CD4-positive, alpha-beta T cell (primary cell): Measurements from ENCODE around the gene NDUFB8. TPM values are rescaled to one million over a fixed set of nuclear protein-coding genes. Genes with fewer than 3 reads are reported as not detected.
A peak's percentile ranks its signal among the peaks of the same experiment; 100 is the strongest.

ENCODE experiments used
- ATAC-seq: fragments of 200-7000 bp; cut with Tn5 transposase; one replicate; pipeline ENCODE4 v1.10.0; 2022; ENCODE audit warnings: mild to moderate bottlenecking; ENCODE audit not compliant: poor library complexity
- CTCF ChIA-PET: fragments of 350-600 bp; sonication (Branson Sonifier 250); formaldehyde crosslinking; loops from one replicate; lab custom pipeline; 2021; ENCODE audit warnings: antibody characterized with exemption, inconsistent platforms; lab: Charles Lee
- POLR2A ChIA-PET: fragments of 350-600 bp; sonication (Branson Sonifier 250); formaldehyde crosslinking; loops from one replicate; lab custom pipeline; 2021; ENCODE audit warnings: antibody characterized with exemption, inconsistent platforms; lab: Charles Lee
- DNase-seq, 14 experiments: peaks; one replicate each; pipeline ENCODE4 v3.0.0-alpha.2; 2013 to 2020; ENCODE audit warnings: mixed read lengths in 2 of 14
- H3K27ac ChIP-seq, 2 donors: one replicate each; pipeline versions ENCODE4 v1.5.1 to v1.7.0; 2013; ENCODE audit warnings: low read length in 2 of 2, low read depth in 1 of 2, mild to moderate bottlenecking in 1 of 2
- H3K27me3 ChIP-seq, 2 experiments: 1 replicate in 1 of 2; 2 replicates in 1 of 2; pipeline versions ENCODE4 v1.6.1 to v1.7.0; 2013; ENCODE audit warnings: low read length in 2 of 2, control low read depth in 1 of 2, mild to moderate bottlenecking in 1 of 2, moderate library complexity in 1 of 2; ENCODE audit not compliant: insufficient read depth in 2 of 2, control insufficient read depth in 1 of 2
- H3K36me3 ChIP-seq: one replicate; pipeline ENCODE4 v1.6.1; 2013; ENCODE audit warnings: low read length, control low read depth; ENCODE audit not compliant: insufficient read depth
- H3K4me1 ChIP-seq: one replicate; pipeline ENCODE4 v1.6.1; 2013; ENCODE audit warnings: low read length, control low read depth; ENCODE audit not compliant: insufficient read depth
- H3K4me3 ChIP-seq: one replicate; pipeline ENCODE4 v1.5.1; 2013; ENCODE audit warnings: mild to moderate bottlenecking, low read length, moderate library complexity
- H3K9me3 ChIP-seq, 2 experiments: 1 replicate in 1 of 2; 2 replicates in 1 of 2; pipeline versions ENCODE4 v1.6.1 to v1.7.0; 2013; ENCODE audit warnings: low read length in 2 of 2, mild to moderate bottlenecking in 2 of 2, control low read depth in 1 of 2, moderate library complexity in 1 of 2; ENCODE audit not compliant: control insufficient read depth in 1 of 2, insufficient read depth in 1 of 2
- H3K27ac Mint-ChIP-seq: one replicate; pipeline ENCODE4 v1.8.0; 2020; ENCODE audit warnings: mixed read lengths
- H3K27me3 Mint-ChIP-seq: one replicate; pipeline ENCODE4 v1.8.0; 2021; ENCODE audit warnings: mixed read lengths
- H3K36me3 Mint-ChIP-seq: one replicate; pipeline ENCODE4 v1.8.0; 2021; ENCODE audit warnings: low read depth, mixed read lengths
- H3K4me1 Mint-ChIP-seq: one replicate; pipeline ENCODE4 v1.8.0; 2021; ENCODE audit warnings: low read depth, mixed read lengths
- H3K4me3 Mint-ChIP-seq: one replicate; pipeline ENCODE4 v1.8.0; 2020; ENCODE audit warnings: mild to moderate bottlenecking, mixed read lengths
- H3K9me3 Mint-ChIP-seq: one replicate; pipeline ENCODE4 v1.8.0; 2020; ENCODE audit warnings: mixed read lengths
- CTCF ChIP-seq: fragments of 200-600 bp; IDR thresholded peaks from one replicate; pipeline ENCODE4 v1.8.0; 2022; ENCODE audit warnings: antibody characterized with exemption, mild to moderate bottlenecking
- intact Hi-C, 2 experiments: fragments of 100-400 bp; cut with DNase I in 1 of 2; cut with micrococcal nuclease in 1 of 2; formaldehyde crosslinking; loops; one replicate each; pipeline versions ENCODE4 v1.15.1 to v1.9.0; 2023 to 2025; cut with DNase I, micrococcal nuclease
- total RNA-seq, 174 experiments: library from RNA in 2 of 174; stranded (reverse) in 2 of 174; gene quantifications; one replicate each; pipeline ENCODE4 v1.2.3 and lab custom pipeline; 2021 to 2026

NDUFB8 gene
- total RNA-seq, 2 experiments from 2014 or later = 155 to 173 TPM

- Mint-ChIP-seq H3K27ac (no peak overlapping the region), H3K4me3 (peak overlapping the region; percentile 17), H3K36me3 (peaks cover 18% of the 10 kb centered on the region), H3K27me3 (peaks cover 32% of the 10 kb centered on the region), H3K4me1 (peaks cover 23% of the 10 kb centered on the region), H3K9me3 (no peaks in the 10 kb centered on the region)
- CTCF ChIA-PET = interaction anchor here (1.5 to 1.7 kb wide), 3 partner anchors 16 to 183 kb away, joined by 3 to 11 read pairs (median 7); no protein-coding TSS in a partner anchor
- DNase-seq (no peak), ATAC-seq (no peak)
- peaks cover 0 to 9% of the 10 kb centered on the region in 2 experiments for H3K9me3 ChIP-seq
- TF ChIP-seq CTCF = no peak
- peaks cover 5% of the 10 kb centered on the region for H3K36me3 ChIP-seq
- H3K27ac ChIP-seq = no peak overlapping the region
- peaks cover 21% of the 10 kb centered on the region for H3K4me1 ChIP-seq
- intact Hi-C loops = loop anchor here (5.0 kb wide), 4 partner anchors 166 to 371 kb away; no protein-coding TSS in a partner anchor
- POLR2A ChIA-PET = interaction anchor here (2.6 kb wide), 1 partner anchor 25 kb away, joined by 10 read pairs; the partner anchor contains the start of gene HIF1AN
- H3K4me3 ChIP-seq = no peak overlapping the region
- H3K27me3 ChIP-seq = peaks cover 0 to 15% of the 10 kb centered on the region in 2 experiments
Measured at GRCh38 chr10:100561005-100561404, 31.3 kb upstream of the NDUFB8 start.

- H3K27ac ChIP-seq = no peak overlapping the region
- Mint-ChIP-seq H3K27me3 (peaks cover 32% of the 10 kb centered on the region), H3K27ac (no peak overlapping the region), H3K36me3 (peaks cover 26% of the 10 kb centered on the region), H3K9me3 (no peaks in the 10 kb centered on the region), H3K4me3 (no peak overlapping the region), H3K4me1 (peaks cover 23% of the 10 kb centered on the region)
- intact Hi-C loops = loop anchor here (5.0 kb wide), 4 partner anchors 167 to 372 kb away; no protein-coding TSS in a partner anchor
- H3K4me3 ChIP-seq = no peak overlapping the region
- peaks cover 0 to 9% of the 10 kb centered on the region in 2 experiments for H3K9me3 ChIP-seq
- POLR2A ChIA-PET = interaction anchor here (2.6 kb wide), 1 partner anchor 25 kb away, joined by 10 read pairs; the partner anchor contains the start of gene HIF1AN
- TF ChIP-seq CTCF = no peak
- peaks cover 0 to 14% of the 10 kb centered on the region in 2 experiments for H3K27me3 ChIP-seq
- no peak for DNase-seq
- peaks cover 21% of the 10 kb centered on the region for H3K4me1 ChIP-seq
- ATAC-seq = no peak
- CTCF ChIA-PET = interaction anchor here (1.6 kb wide), 1 partner anchor 15 kb away, joined by 3 read pairs; no protein-coding TSS in a partner anchor
- H3K36me3 ChIP-seq = peaks cover 13% of the 10 kb centered on the region
Measured at GRCh38 chr10:100560248-100560647, 30.6 kb upstream of the NDUFB8 start.

GRCh38 chr10:100554902-100555301 is 25.2 kb upstream of the NDUFB8 start:
- no peak for ATAC-seq
- Mint-ChIP-seq H3K4me1 (no peaks in the 10 kb centered on the region), H3K27me3 (no peaks in the 10 kb centered on the region), H3K36me3 (peaks cover 57% of the 10 kb centered on the region), H3K4me3 (no peak overlapping the region), H3K27ac (no peak overlapping the region), H3K9me3 (no peaks in the 10 kb centered on the region)
- Histone ChIP-seq H3K4me3 (no peak overlapping the region), H3K27ac (no peak overlapping the region), H3K4me1 (no peaks in the 10 kb centered on the region), H3K9me3 (no peaks in the 10 kb centered on the region), H3K27me3 (no peaks in the 10 kb centered on the region), H3K36me3 (peaks cover 21% of the 10 kb centered on the region)
- no peak for TF ChIP-seq CTCF
- ChIA-PET CTCF (no interaction called here), POLR2A (no interaction called here)
- no peak for DNase-seq
- intact Hi-C loops = no loop called here
